DMS153 treated with DMSO at 0.1 percent for 48 hours (cell line): Measurements from ENCODE around the gene RIC8B.

Experiments
- DNase-seq: peaks from one replicate; lab custom pipeline; 2025; ENCODE audit not compliant: unreplicated experiment; lab: John Stamatoyannopoulos, UW

Gene RIC8B

GRCh38 chr12:106926657-106927056, 152.2 kb downstream of the RIC8B start:
- no peak for DNase-seq

- no peak for DNase-seq
Measured at GRCh38 chr12:106934277-106934676, 159.8 kb downstream of the RIC8B start.
